IMR-90 (cell line): ENCODE measurements around the gene DLGAP3. TPM values are rescaled to one million over a fixed set of nuclear protein-coding genes. Genes with fewer than 3 reads are reported as not detected.

ENCODE experiments used
- ATAC-seq: fragments of 200-7000 bp; cut with Tn5 transposase; 2 replicates; pipeline ENCODE4 v1.9.1; 2020; ENCODE audit warnings: low read depth, mild to moderate bottlenecking, moderate library complexity
- BruUV-seq: library from RNA; stranded (reverse); fragments of 400-500 nt; replicated peaks from 2 replicates; lab custom pipeline; 2021; lab: Mats Ljungman, UMichigan
- CTCF ChIA-PET: fragments of 300-600 bp; formaldehyde crosslinking; extraction: SDS; loops from one replicate; lab custom pipeline; 2021; ENCODE audit warnings: antibody characterized with exemption; lab: Yijun Ruan, JAX
- POLR2A ChIA-PET: fragments of 300-600 bp; sonication (Branson Sonifier 250); formaldehyde crosslinking; loops from one replicate; lab custom pipeline; 2022; ENCODE audit warnings: antibody characterized with exemption; ENCODE audit not compliant: unreplicated experiment; lab: Charles Lee
- DNase-seq: peaks from one replicate; pipeline ENCODE4 v3.0.0; 2013
- H2AFZ ChIP-seq: replicated peaks from 2 replicates; pipeline ENCODE3; 2013; ENCODE audit warnings: low read length, mild to moderate bottlenecking; ENCODE audit not compliant: poor library complexity
- H2AK5ac ChIP-seq: 2 replicates; pipeline ENCODE4 v1.6.1; 2013; ENCODE audit warnings: low read depth, low read length, inconsistent platforms
- H2AK9ac ChIP-seq: replicated peaks from 2 replicates; pipeline ENCODE3; 2013; ENCODE audit warnings: mild to moderate bottlenecking, low read depth, low read length, moderate library complexity; ENCODE audit not compliant: poor library complexity
- H2BK120ac ChIP-seq: 2 replicates; pipeline ENCODE4 v1.6.1; 2013; ENCODE audit warnings: low read depth, low read length, inconsistent platforms
- H2BK15ac ChIP-seq: 3 replicates; pipeline ENCODE4 v1.6.1; 2013; ENCODE audit warnings: low read depth, low read length, inconsistent platforms
- H2BK20ac ChIP-seq: 2 replicates; pipeline ENCODE4 v1.6.1; 2013; ENCODE audit warnings: low read depth, mild to moderate bottlenecking, inconsistent platforms, low read length, moderate library complexity
- H2BK5ac ChIP-seq: 2 replicates; pipeline ENCODE4 v1.6.1; 2013; ENCODE audit warnings: mild to moderate bottlenecking, low read depth, low read length, inconsistent platforms; ENCODE audit not compliant: poor library complexity, severe bottlenecking
- H3K14ac ChIP-seq: replicated peaks from 2 replicates; pipeline ENCODE4 v1.6.1; 2013; ENCODE audit warnings: low read depth, low read length, inconsistent platforms
- H3K18ac ChIP-seq: 2 replicates; pipeline ENCODE4 v1.6.1; 2013; ENCODE audit warnings: low read depth, low read length, control low read depth
- H3K23ac ChIP-seq: 2 replicates; pipeline ENCODE4 v1.6.1; 2013; ENCODE audit warnings: low read depth, low read length, inconsistent platforms
- H3K27ac ChIP-seq: 2 replicates; pipeline ENCODE4 v1.5.1; 2013; ENCODE audit warnings: mild to moderate bottlenecking, control low read depth, low read length; ENCODE audit not compliant: insufficient read depth
- H3K27me3 ChIP-seq: 2 replicates; pipeline ENCODE4 v1.6.1; 2013; ENCODE audit warnings: low read length; ENCODE audit not compliant: control insufficient read depth, insufficient read depth
- H3K36me3 ChIP-seq: 2 replicates; pipeline ENCODE4 v1.6.1; 2013; ENCODE audit warnings: low read length, mixed read lengths; ENCODE audit not compliant: control insufficient read depth, insufficient read depth
- H3K4ac ChIP-seq: 2 replicates; pipeline ENCODE4 v1.6.1; 2013; ENCODE audit warnings: low read depth, low read length, inconsistent platforms
- H3K4me1 ChIP-seq: 2 replicates; pipeline ENCODE4 v1.6.1; 2013; ENCODE audit warnings: low read length, mixed read lengths; ENCODE audit not compliant: control insufficient read depth, insufficient read depth
- H3K4me2 ChIP-seq: 2 replicates; pipeline ENCODE4 v1.6.1; 2013; ENCODE audit warnings: low read depth, mild to moderate bottlenecking, control low read depth, low read length, moderate library complexity
- H3K4me3 ChIP-seq: 2 replicates; pipeline ENCODE4 v1.5.1; 2013; ENCODE audit warnings: low read depth, mild to moderate bottlenecking, control low read depth, low read length, moderate library complexity; ENCODE audit not compliant: insufficient read depth
- H3K56ac ChIP-seq: 2 replicates; pipeline ENCODE4 v1.6.1; 2013; ENCODE audit warnings: low read length, inconsistent platforms; ENCODE audit not compliant: insufficient read depth; ENCODE audit errors: extremely low read depth
- H3K79me1 ChIP-seq, 2 experiments: 2 replicates each; pipeline ENCODE4 v1.6.1; 2013; ENCODE audit warnings: low read length in 2 of 2, inconsistent platforms in 1 of 2, low read depth in 1 of 2
- H3K9ac ChIP-seq: 2 replicates; pipeline ENCODE4 v1.6.1; 2013; ENCODE audit warnings: low read depth, low read length, control low read depth
- H3K9me1 ChIP-seq: 2 replicates; pipeline ENCODE4 v1.6.1; 2013; ENCODE audit warnings: low read length, inconsistent platforms; ENCODE audit not compliant: insufficient read depth
- H3K9me3 ChIP-seq: 2 replicates; pipeline ENCODE4 v1.6.1; 2013; ENCODE audit warnings: low read length; ENCODE audit not compliant: control insufficient read depth, insufficient read depth
- H4K20me1 ChIP-seq: 2 replicates; pipeline ENCODE4 v1.6.1; 2013; ENCODE audit warnings: low read length, inconsistent platforms; ENCODE audit not compliant: insufficient read depth
- H4K5ac ChIP-seq: 2 replicates; pipeline ENCODE4 v1.6.1; 2013; ENCODE audit warnings: mild to moderate bottlenecking, low read depth, low read length, control low read depth
- H4K8ac ChIP-seq, 2 experiments: 2 replicates each; pipeline ENCODE4 v1.6.1; 2013; ENCODE audit warnings: low read depth in 2 of 2, low read length in 2 of 2, control low read depth in 1 of 2, inconsistent platforms in 1 of 2
- H4K91ac ChIP-seq: 2 replicates; pipeline ENCODE4 v1.6.1; 2013; ENCODE audit warnings: low read depth, low read length, inconsistent platforms; ENCODE audit not compliant: insufficient read depth
- CEBPB ChIP-seq: IDR thresholded peaks from 2 replicates; pipeline ENCODE4 v1.6.1; 2012; ENCODE audit warnings: low read depth, low read length, improper control_type of control experiment
- CHD1 ChIP-seq: IDR thresholded peaks from 2 replicates; pipeline ENCODE4 v1.6.1; 2012; ENCODE audit warnings: low read depth, low read length, improper control_type of control experiment
- CTCF ChIP-seq: conservative IDR thresholded peaks from 2 replicates; pipeline ENCODE4 v1.5.1; 2012; ENCODE audit warnings: mild to moderate bottlenecking, low read depth, low read length, improper control_type of control experiment
- FOS ChIP-seq: fragments of 150-350 bp; IDR thresholded peaks from 2 replicates; pipeline ENCODE4 v1.6.1; 2016; ENCODE audit warnings: low read depth, low read length
- MAFK ChIP-seq: IDR thresholded peaks from 2 replicates; pipeline ENCODE4 v1.6.1; 2012; ENCODE audit warnings: low read depth, low read length, improper control_type of control experiment
- MAZ ChIP-seq: IDR thresholded peaks from 2 replicates; pipeline ENCODE4 v1.6.1; 2012; ENCODE audit warnings: low read depth, mild to moderate bottlenecking, low read length, improper control_type of control experiment, moderate library complexity, borderline replicate concordance
- MXI1 ChIP-seq: IDR thresholded peaks from 2 replicates; pipeline ENCODE4 v1.6.1; 2012; ENCODE audit warnings: low read depth, mild to moderate bottlenecking, low read length, moderate library complexity, borderline replicate concordance
- POLR2A ChIP-seq: IDR thresholded peaks from 2 replicates; pipeline ENCODE4 v1.6.1; 2012; ENCODE audit warnings: mild to moderate bottlenecking, low read depth, low read length
- RAD21 ChIP-seq: IDR thresholded peaks from 2 replicates; pipeline ENCODE4 v1.6.1; 2012; ENCODE audit warnings: low read length, improper control_type of control experiment
- RFX5 ChIP-seq: IDR thresholded peaks from 2 replicates; pipeline ENCODE4 v1.8.0; 2012; ENCODE audit warnings: low read depth, mild to moderate bottlenecking, low read length, moderate library complexity
- WGBS, 2 experiments: methylation state at CpG; one replicate each; pipeline versions ENCODE4 v1.1.5 to v1.1.7; 2013; ENCODE audit warnings: missing lambda C conversion rate in 2 of 2; ENCODE audit not compliant: insufficient read length in 1 of 2; ENCODE audit errors: extremely low coverage in 2 of 2; 5-methylcytosine and 5-hydroxymethylcytosine counted together
- dilution Hi-C: fragments of 300-500 bp; cut with HindIII; formaldehyde crosslinking; loops from one replicate; pipeline ENCODE4 v1.14.3; 2018; ENCODE audit warnings: low sequenced_read_pairs; ENCODE audit not compliant: unreplicated experiment
- in situ Hi-C: fragments of 300-500 bp; cut with MboI; formaldehyde crosslinking; loops from 3 replicates; pipeline ENCODE4 v1.14.3; 2019; ENCODE audit warnings: low sequenced_read_pairs, inconsistent platforms, mixed read lengths
- intact Hi-C: fragments of 100-400 bp; cut with micrococcal nuclease; formaldehyde crosslinking; loops from 2 replicates; pipeline ENCODE4 v1.10.0; 2022
- polyA plus RNA-seq, 3 experiments: library from polyadenylated mRNA; depleted of rRNA; stranded (reverse); fragments of >200 nt; gene quantifications; 2 replicates each; pipeline ENCODE4 v1.2.3, GENCODE V29; 2012; ENCODE audit warnings: low replicate concordance in 1 of 3
- total RNA-seq: library from RNA; depleted of rRNA; stranded (reverse); fragments of >200 nt; gene quantifications from 2 replicates; pipeline ENCODE4 v1.2.3, GENCODE V29; 2012
- TF ChIP-seq, protein P1 (sequence below): fragments of 150-350 bp; IDR thresholded peaks from 2 replicates; pipeline ENCODE4 v1.6.1; 2017; ENCODE audit warnings: mild to moderate bottlenecking, antibody characterized with exemption, low read length, low read depth

The DLGAP3 gene
- total and polyA plus RNA-seq, 2 of the 4 experiments (the other 2 are of a cell fraction) = 0.02 TPM; not detected in 1

GRCh38 chr1:34846265-34846664 is 83.2 kb downstream of the DLGAP3 start:
- Histone ChIP-seq H4K20me1 (peaks cover 10% of the 10 kb centered on the region), H3K23ac (no peak overlapping the region), H3K79me1 (peaks cover 15 to 18% of the 10 kb centered on the region in 2 experiments; a peak in 3 of 4 replicates), H2AFZ (no peak overlapping the region), H3K56ac (no peak overlapping the region), H2BK20ac (no peak overlapping the region), H2AK9ac (no peak overlapping the region), H4K91ac (no peak overlapping the region), H4K8ac (no peak overlapping the region), H3K4me1 (no peaks in the 10 kb centered on the region), H3K9me1 (no peaks in the 10 kb centered on the region; the same call in 1 of the 2 replicates), H2AK5ac (no peak overlapping the region), H3K4me2 (no peak overlapping the region), H2BK5ac (no peak overlapping the region), H3K27me3 (no peaks in the 10 kb centered on the region), H2BK120ac (no peak overlapping the region), H3K9me3 (no peaks in the 10 kb centered on the region), H3K4ac (no peak overlapping the region), H3K9ac (no peak overlapping the region), H2BK15ac (no peak overlapping the region), H3K4me3 (no peak overlapping the region), H3K27ac (no peak overlapping the region), H3K14ac (no peak overlapping the region), H4K5ac (no peak overlapping the region), H3K36me3 (peaks cover 6% of the 10 kb centered on the region), H3K18ac (no peak overlapping the region)
- CTCF ChIA-PET = no interaction called here
- ATAC-seq = no peak
- DNase-seq = no peak
- POLR2A ChIA-PET = no interaction called here
- in situ Hi-C loops = no loop called here
- intact Hi-C loops = no loop called here
- TF ChIP-seq MAZ (no peak), POLR2A (no peak), CTCF (no peak), CHD1 (no peak), MAFK (no peak), CEBPB (no peak), MXI1 (no peak), RFX5 (no peak), FOS (no peak), RAD21 (no peak)
- TF ChIP-seq, protein P1, sequence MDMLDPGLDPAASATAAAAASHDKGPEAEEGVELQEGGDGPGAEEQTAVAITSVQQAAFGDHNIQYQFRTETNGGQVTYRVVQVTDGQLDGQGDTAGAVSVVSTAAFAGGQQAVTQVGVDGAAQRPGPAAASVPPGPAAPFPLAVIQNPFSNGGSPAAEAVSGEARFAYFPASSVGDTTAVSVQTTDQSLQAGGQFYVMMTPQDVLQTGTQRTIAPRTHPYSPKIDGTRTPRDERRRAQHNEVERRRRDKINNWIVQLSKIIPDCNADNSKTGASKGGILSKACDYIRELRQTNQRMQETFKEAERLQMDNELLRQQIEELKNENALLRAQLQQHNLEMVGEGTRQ = no peak
- dilution Hi-C loops = no loop called here
- WGBS, 2 experiments = no CpG with 5 or more reads among the region's 2 CpGs
- no TSS peak for BruUV-seq
